NCI-H1105 (cell line): ENCODE measurements around the gene C11orf91.
"Not testable (repeated sequence)": the region's sequence is repeated elsewhere in the genome, so short reads cannot be mapped to it uniquely, and the experiment has no call there.

Experiments used
- DNase-seq: peaks from one replicate; lab custom pipeline; 2025; lab: John Stamatoyannopoulos, UW

Gene C11orf91

GRCh38 chr11:33696411-33696810 is 4.2 kb downstream of the C11orf91 start:
- no peak for DNase-seq

- no peak for DNase-seq
Measured at GRCh38 chr11:33695051-33695566, 5.5 kb downstream of the C11orf91 start.

- no peak for DNase-seq
Measured at GRCh38 chr11:33694346-33695050, 6.1 kb downstream of the C11orf91 start.

GRCh38 chr11:33692541-33692940 is 8.1 kb downstream of the C11orf91 start:
- no peak for DNase-seq

GRCh38 chr11:33692013-33692504 is 8.6 kb downstream of the C11orf91 start:
- DNase-seq = peak; percentile 60

GRCh38 chr11:33691066-33691864 is 9.4 kb downstream of the C11orf91 start:
- no peak for DNase-seq

GRCh38 chr11:33690290-33691065 is 10.1 kb downstream of the C11orf91 start:
- no peak for DNase-seq

GRCh38 chr11:33689501-33689900 is 11.1 kb downstream of the C11orf91 start:
- no peak for DNase-seq

DNA sequence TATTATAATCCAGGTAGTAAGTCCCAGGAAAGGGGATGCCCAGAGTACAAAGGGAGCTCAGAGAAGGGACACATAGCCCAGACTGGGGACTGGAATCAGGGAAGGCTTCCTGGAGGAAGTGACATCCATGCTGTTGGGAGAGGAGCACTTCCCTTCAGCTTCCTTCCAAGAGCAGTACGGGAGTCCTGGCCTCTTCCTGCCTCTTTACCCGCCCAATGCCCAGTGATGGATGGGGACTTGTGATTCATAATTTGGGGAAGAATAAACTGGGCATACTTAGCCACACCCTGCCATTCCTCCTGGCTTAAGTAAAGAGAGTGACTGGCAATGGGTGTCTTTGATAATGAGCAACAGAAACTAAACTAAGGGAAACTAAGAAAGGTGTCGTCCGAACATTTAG is 11.5 kb downstream of the C11orf91 start:
- no peak for DNase-seq

DNA sequence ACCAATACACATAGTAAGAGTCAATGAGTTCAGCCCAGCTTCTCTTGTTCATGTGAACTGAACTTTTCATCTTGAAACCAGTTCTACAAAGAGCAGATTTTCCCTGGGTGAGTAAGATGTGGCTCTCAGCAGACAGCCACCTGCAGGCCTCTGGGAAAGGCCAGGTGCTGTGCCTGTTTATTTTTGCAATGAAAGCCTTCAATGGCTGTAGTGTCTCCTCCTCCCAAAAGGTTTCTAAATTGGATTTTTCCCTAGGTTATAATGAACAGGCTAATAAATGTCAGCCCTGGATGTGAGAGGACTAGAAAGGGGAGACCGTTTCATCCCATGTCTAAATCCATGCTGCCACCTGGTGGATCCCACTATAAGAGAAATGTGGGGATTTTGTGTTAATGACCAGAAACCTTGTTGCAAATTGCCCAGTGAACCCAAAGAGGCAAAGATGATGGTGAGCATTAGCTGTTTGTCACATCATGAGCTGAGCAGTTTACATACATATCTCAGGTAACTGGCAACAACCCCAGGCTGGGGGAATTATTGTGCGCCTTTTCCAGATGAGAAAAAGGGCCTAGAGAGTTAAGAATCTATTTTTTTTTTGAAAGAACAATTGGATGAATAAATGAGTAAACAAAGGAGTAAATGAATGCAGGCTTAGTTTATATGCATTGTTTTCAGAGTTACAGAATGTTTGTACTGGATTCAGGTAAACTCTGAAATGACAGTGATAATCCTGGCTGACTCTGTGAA is 12.7 kb downstream of the C11orf91 start:
- DNase-seq = peak; percentile 64

- DNase-seq = no peak
Measured at GRCh38 chr11:33685082-33685481, 15.5 kb downstream of the C11orf91 start.

DNA sequence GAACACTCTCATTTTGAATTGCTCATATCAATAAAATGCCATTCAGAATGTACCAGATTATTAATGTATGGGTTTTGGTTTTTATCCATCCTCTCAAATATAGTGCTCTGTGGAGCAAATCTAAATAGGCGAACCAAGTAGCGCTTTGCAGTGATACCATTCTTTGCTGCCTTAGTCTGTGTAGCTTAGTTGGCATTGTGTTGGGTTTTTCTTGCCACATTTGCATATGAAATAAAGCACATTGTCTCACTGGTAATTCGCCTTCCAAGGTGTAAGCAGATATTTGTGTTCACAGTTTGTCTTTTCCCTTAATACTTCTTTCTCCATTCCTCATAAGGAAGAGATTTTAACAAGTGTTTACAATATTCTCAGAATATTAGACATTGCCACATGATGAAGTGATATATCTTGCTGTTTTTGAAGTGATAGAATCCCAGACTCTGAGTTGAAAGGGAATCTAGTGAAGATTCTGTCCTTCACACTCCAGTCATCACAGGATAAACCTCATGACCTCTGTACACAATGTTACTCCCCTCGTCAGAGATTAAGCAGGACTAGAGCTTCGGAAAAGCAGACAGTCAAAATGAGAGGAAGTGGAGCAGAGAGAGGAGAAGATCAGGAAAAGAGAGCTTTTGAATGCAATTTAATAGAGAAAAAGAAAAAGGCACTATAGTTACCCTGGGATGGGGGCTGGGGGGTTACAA is 16.5 kb downstream of the C11orf91 start:
- no peak for DNase-seq

GRCh38 chr11:33682446-33682845 is 18.2 kb downstream of the C11orf91 start:
- no peak for DNase-seq

GRCh38 chr11:33682019-33682418 is 18.6 kb downstream of the C11orf91 start:
- no peak for DNase-seq

DNA sequence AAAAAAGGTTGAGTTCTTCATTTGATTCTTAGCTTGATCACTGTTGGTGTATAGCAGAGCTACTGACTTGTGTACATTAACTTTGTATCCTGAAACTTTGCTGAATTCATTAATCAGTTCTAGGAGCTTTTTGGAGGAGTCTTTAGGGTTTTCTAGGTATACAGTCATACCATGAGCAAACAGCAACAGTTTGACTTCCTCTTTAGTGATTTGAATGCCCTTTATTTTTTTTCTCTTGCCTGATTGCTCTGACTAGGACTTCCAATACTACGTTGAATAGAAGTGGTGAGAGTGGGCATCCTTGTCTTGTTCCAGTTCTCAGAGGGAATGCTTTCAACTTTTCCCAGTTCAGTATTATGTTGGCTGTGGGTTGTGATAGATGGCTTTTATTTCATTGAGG is 22.0 kb downstream of the C11orf91 start:
- not testable (repeated sequence) for DNase-seq

GRCh38 chr11:33674035-33674814 is 26.4 kb downstream of the C11orf91 start:
- DNase-seq = no peak

GRCh38 chr11:33672273-33672672 is 28.4 kb downstream of the C11orf91 start:
- no peak for DNase-seq

DNA sequence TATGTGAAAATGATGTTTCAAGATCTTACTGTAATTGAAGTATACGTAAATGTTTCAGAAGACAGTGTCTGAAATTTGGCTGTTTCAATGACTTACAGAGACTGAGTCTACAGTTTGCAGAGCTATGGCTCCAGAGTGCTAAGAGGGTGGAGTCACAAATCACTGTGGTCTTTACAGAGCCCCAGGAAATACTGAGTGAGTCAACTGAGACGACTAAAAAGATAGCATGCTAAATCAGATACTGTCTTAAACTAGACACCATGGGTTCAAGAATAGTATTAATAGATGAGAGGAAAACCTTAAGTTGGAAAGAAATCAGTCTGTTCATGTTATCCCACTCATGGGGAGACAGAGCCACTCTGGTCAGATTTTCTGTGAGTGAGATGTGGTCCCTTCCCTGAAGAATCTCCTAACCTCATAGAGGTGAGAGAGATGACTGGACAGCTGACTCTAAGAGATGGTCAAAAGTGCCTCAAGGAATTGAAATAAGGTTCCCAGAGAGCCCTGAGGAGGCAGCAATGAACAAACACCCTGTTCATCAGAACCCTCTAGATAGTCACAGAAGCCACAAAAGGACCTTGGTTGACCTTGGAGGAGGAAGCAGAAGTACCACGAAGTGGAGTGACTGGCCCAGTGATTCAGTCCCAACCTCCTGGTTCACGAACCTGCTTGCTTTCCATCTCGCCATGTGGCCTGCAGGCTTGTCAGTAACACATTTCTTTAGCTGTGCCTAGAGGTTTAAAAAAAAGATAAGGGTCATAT is 30.2 kb downstream of the C11orf91 start:
- no peak for DNase-seq

DNA sequence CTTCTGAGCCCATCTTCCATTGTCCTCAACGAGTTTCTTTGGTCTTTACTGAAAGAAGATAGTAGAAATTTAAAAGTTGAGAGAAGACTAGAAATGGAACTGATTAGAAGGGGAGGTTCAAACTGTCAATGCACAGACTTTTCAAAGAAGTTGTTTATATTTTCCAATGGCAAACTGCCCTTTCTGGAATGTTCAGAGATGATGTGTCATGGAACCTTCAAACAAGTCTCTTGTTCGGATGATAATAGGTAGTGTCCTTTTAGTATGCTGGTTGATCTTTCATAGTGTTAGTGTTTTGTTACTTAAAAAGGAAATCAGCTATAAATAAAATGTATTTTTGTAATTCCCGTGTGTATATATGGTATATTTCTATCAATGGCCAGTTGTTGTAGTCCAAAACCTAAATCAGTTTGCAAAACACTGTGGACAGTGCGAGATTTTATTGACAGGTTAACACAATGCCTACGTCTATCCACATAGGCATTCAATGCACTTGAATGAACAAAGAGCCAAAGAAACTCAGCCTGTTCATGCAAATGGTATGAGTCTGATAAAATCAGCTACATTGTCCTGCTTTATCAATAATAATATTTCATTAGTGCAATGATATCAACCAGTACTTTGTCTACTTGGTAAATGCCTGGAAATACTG is 30.9 kb downstream of the C11orf91 start:
- no peak for DNase-seq
